ENCODE results near the gene CEP112. TPM values are rescaled to one million over a fixed set of nuclear protein-coding genes. Genes with fewer than 3 reads are reported as not detected.

The CEP112 gene
- total and polyA plus RNA-seq, 2 of the 8 experiments (the other 6 are each of a cell fraction or from before 2014, with no cell fraction given): 0.62 to 3.1 TPM

- ChIA-PET POLR2A (ENCODE audit: partially characterized antibody) (no interaction called here), CTCF (ENCODE audit: partially characterized antibody) (interaction anchor here (0.6 kb wide), 1 partner anchor 17 kb away, joined by 3 read pairs; no protein-coding TSS in a partner anchor)
- no peak for FAIRE-seq
- no peak for TF ChIP-seq ASH2L (IDR thresholded peaks at IDR 0.05; ENCODE audit: low read length)
- no peak for TF ChIP-seq HDAC2 (IDR thresholded peaks at IDR 0.05; ENCODE audit: borderline replicate concordance in 1 of 2, low read depth in 2 of 2, low read length in 2 of 2)
- TF ChIP-seq GTF2F1 (IDR thresholded peaks at IDR 0.05; ENCODE audit: borderline replicate concordance, low read depth, low read length): no peak
- TF ChIP-seq ATF2 (IDR thresholded peaks at IDR 0.05; ENCODE audit: low read length): no peak
- TF ChIP-seq USF2 (IDR thresholded peaks at IDR 0.05; ENCODE audit: low read length): no peak
- TF ChIP-seq TAF1 (IDR thresholded peaks at IDR 0.05; ENCODE audit: low read depth, low read length): no peak
- no peak for TF ChIP-seq BRCA1 (IDR thresholded peaks at IDR 0.05; ENCODE audit: low read depth, low read length)
- no peak for TF ChIP-seq KDM1A (IDR thresholded peaks at IDR 0.05; ENCODE audit: borderline replicate concordance, low read length)
- TF ChIP-seq HDAC6 (IDR thresholded peaks at IDR 0.05; ENCODE audit: low read depth, low read length): no peak
- no peak for TF ChIP-seq MAFK (IDR thresholded peaks at IDR 0.05; ENCODE audit: low read depth, low read length)
- TF ChIP-seq CHD2 (IDR thresholded peaks at IDR 0.05; ENCODE audit: low read length): no peak
Observed at GRCh38 chr17:66002063-66002585, 189.8 kb downstream of the CEP112 start.

More at GRCh38 chr17:66002063-66002585, 189.8 kb downstream of the CEP112 start:
- H2BK120ac ChIP-seq (replicated peaks; ENCODE audit: low read depth, low read length): no peak overlapping the region
- H3K9me3 ChIP-seq (ENCODE audit: insufficient read depth in 2 of 2, low read depth in 1 of 2, low read length in 1 of 2): no peaks in the 10 kb centered on the region
- no peaks in the 10 kb centered on the region; the same call in 1 of the 2 replicates for H3K23me2 ChIP-seq (ENCODE audit: low read depth, low read length)
- no peaks in the 10 kb centered on the region for H4K20me1 ChIP-seq (replicated peaks in 1 of 2; ENCODE audit: control insufficient read depth in 1 of 2, insufficient read depth in 2 of 2, low read length in 2 of 2)
- no peaks in the 10 kb centered on the region for H3K27me3 ChIP-seq (replicated peaks in 1 of 4; ENCODE audit: control insufficient read depth in 3 of 4, extremely low read depth in 1 of 4, insufficient read depth in 3 of 4, low read length in 3 of 4)
- H2BK5ac ChIP-seq (ENCODE audit: low read depth, low read length): no peak overlapping the region
- H2BK20ac ChIP-seq (ENCODE audit: low read length): no peak overlapping the region
- H3K18ac ChIP-seq (ENCODE audit: extremely low read depth, low read length): no peak overlapping the region
- H3K27ac ChIP-seq (ENCODE audit: low read depth, low read length): no peak overlapping the region
- no peak for DNase-seq (ENCODE audit: low read depth in 1 of 2, low spot score in 2 of 2)
- no peak overlapping the region for H3K4ac ChIP-seq (replicated peaks; ENCODE audit: insufficient read length, low read depth, low read length)
- no peak overlapping the region for H2BK15ac ChIP-seq (ENCODE audit: low read length)
- no peaks in the 10 kb centered on the region for H3K79me2 ChIP-seq (ENCODE audit: control insufficient read depth in 1 of 2, insufficient read depth in 2 of 2, low read length in 2 of 2)
- no peak overlapping the region for H3K23ac ChIP-seq (ENCODE audit: insufficient read length)
- H3K9ac ChIP-seq (replicated peaks in 1 of 4; ENCODE audit: extremely low read depth in 1 of 4, low read depth in 3 of 4, low read length in 3 of 4): no peak overlapping the region
- no peak overlapping the region for H3K4me2 ChIP-seq (ENCODE audit: insufficient read depth in 1 of 2, low read depth in 2 of 2, low read length in 2 of 2)
- H3K4me1 ChIP-seq (replicated peaks in 1 of 4; ENCODE audit: control insufficient read depth in 3 of 4, insufficient read depth in 4 of 4, low read length in 3 of 4): no peaks in the 10 kb centered on the region
- H3K4me3 ChIP-seq (ENCODE audit: extremely low read depth in 1 of 4, insufficient read depth in 2 of 4, low read depth in 3 of 4, low read length in 4 of 4): no peak overlapping the region
- no peak overlapping the region for H2AK5ac ChIP-seq (ENCODE audit: low read depth, low read length)
- no peak overlapping the region for H4K5ac ChIP-seq (ENCODE audit: insufficient read length, low read depth, low read length)
- H2AFZ ChIP-seq (ENCODE audit: low read length): no peak overlapping the region
- no peak overlapping the region for H4K91ac ChIP-seq (replicated peaks; ENCODE audit: insufficient read length, low read length)
- H4K8ac ChIP-seq (ENCODE audit: extremely low read depth, insufficient read depth, low read length): no peak overlapping the region
- no peak overlapping the region for H3K56ac ChIP-seq (replicated peaks; ENCODE audit: insufficient read length, low read depth, low read length)
- no peaks in the 10 kb centered on the region for H3K36me3 ChIP-seq (ENCODE audit: control insufficient read depth in 2 of 4, insufficient read depth in 4 of 4, low read length in 3 of 4)
- 86 to 100% methylated on average over 1 of the region's 1 CpG for WGBS, 2 experiments (ENCODE audit: extremely low coverage in 1 of 2, insufficient coverage in 1 of 2, insufficient read length in 1 of 2, insufficient replicate concordance in 2 of 2, low coverage in 1 of 2, low lambda C conversion rate in 2 of 2, missing lambda C conversion rate in 1 of 2)
- no peak overlapping the region for H3K14ac ChIP-seq (ENCODE audit: insufficient read length)
- no peak overlapping the region for H2BK12ac ChIP-seq (ENCODE audit: low read depth, low read length)
- H3K79me1 ChIP-seq (ENCODE audit: low read depth, low read length): no peaks in the 10 kb centered on the region

Measured in H1 (cell line).